ENCODE data around the gene P2RX7. TPM values are rescaled to one million over a fixed set of nuclear protein-coding genes. Genes with fewer than 3 reads are reported as not detected.
A peak's percentile ranks its signal among the peaks of the same experiment; 100 is the strongest.

Gene P2RX7
- total and polyA plus RNA-seq, 2 donors: 2.0 to 4.0 TPM

GRCh38 chr12:121093487-121093891 is 39.2 kb upstream of the P2RX7 start:
- no peaks in the 10 kb centered on the region for H3K36me3 ChIP-seq (ENCODE audit: insufficient read depth)
- DNase-seq (ENCODE audit: extremely low spot score): no peak
- no peak overlapping the region for H3K27ac ChIP-seq (ENCODE audit: low read depth)
- H3K4me3 ChIP-seq (ENCODE audit: low read depth, low read length): no peak overlapping the region
- 95% methylated on average over 31 of the region's 31 CpGs for WGBS
- H3K4me1 ChIP-seq (ENCODE audit: insufficient read depth): no peaks in the 10 kb centered on the region

- Histone ChIP-seq H3K27ac (ENCODE audit: low read depth) (no peak overlapping the region), H3K4me3 (ENCODE audit: low read depth, low read length) (peak overlapping the region; percentile 17), H3K36me3 (ENCODE audit: insufficient read depth) (no peaks in the 10 kb centered on the region), H3K4me1 (ENCODE audit: insufficient read depth) (no peaks in the 10 kb centered on the region)
- 2% methylated on average over 33 of the region's 33 CpGs for WGBS
- DNase-seq (ENCODE audit: extremely low spot score): peak; percentile 23
Observed at GRCh38 chr12:121095544-121096198, 37.0 kb upstream of the P2RX7 start.

- WGBS: 30% methylated on average over 11 of the region's 11 CpGs
- H3K4me3 ChIP-seq (ENCODE audit: low read depth, low read length): no peak overlapping the region
- no peak for DNase-seq (ENCODE audit: extremely low spot score)
- no peak overlapping the region for H3K27ac ChIP-seq (ENCODE audit: low read depth)
- no peaks in the 10 kb centered on the region for H3K4me1 ChIP-seq (ENCODE audit: insufficient read depth)
- no peaks in the 10 kb centered on the region for H3K36me3 ChIP-seq (ENCODE audit: insufficient read depth)
Observed at GRCh38 chr12:121096199-121096798, 36.4 kb upstream of the P2RX7 start.

- H3K27ac ChIP-seq (ENCODE audit: low read depth): no peak overlapping the region
- no peak for DNase-seq (ENCODE audit: extremely low spot score)
- no peak overlapping the region for H3K4me3 ChIP-seq (ENCODE audit: low read depth, low read length)
- H3K36me3 ChIP-seq (ENCODE audit: insufficient read depth): no peaks in the 10 kb centered on the region
- H3K4me1 ChIP-seq (ENCODE audit: insufficient read depth): no peaks in the 10 kb centered on the region
Observed at GRCh38 chr12:121099779-121100178, 32.9 kb upstream of the P2RX7 start.

- no peaks in the 10 kb centered on the region for H3K36me3 ChIP-seq (ENCODE audit: insufficient read depth)
- WGBS: 18% methylated on average over 1 of the region's 1 CpG
- H3K27ac ChIP-seq (ENCODE audit: low read depth): no peak overlapping the region
- H3K4me1 ChIP-seq (ENCODE audit: insufficient read depth): no peaks in the 10 kb centered on the region
- H3K4me3 ChIP-seq (ENCODE audit: low read depth, low read length): no peak overlapping the region
- no peak for DNase-seq (ENCODE audit: extremely low spot score)
Observed at GRCh38 chr12:121102307-121102706, 30.4 kb upstream of the P2RX7 start.

GRCh38 chr12:121107681-121108080 is 25.0 kb upstream of the P2RX7 start:
- no peak overlapping the region for H3K4me3 ChIP-seq (ENCODE audit: low read depth, low read length)
- DNase-seq (ENCODE audit: extremely low spot score): no peak
- 74% methylated on average over 3 of the region's 3 CpGs for WGBS
- H3K27ac ChIP-seq (ENCODE audit: low read depth): no peak overlapping the region
- no peaks in the 10 kb centered on the region for H3K36me3 ChIP-seq (ENCODE audit: insufficient read depth)
- H3K4me1 ChIP-seq (ENCODE audit: insufficient read depth): no peaks in the 10 kb centered on the region

- no peak overlapping the region for H3K4me3 ChIP-seq (ENCODE audit: low read depth, low read length)
Observed at GRCh38 chr12:121108492-121108891, 24.2 kb upstream of the P2RX7 start.

GRCh38 chr12:121110211-121110940 is 22.3 kb upstream of the P2RX7 start:
- Histone ChIP-seq H3K4me3 (ENCODE audit: low read depth, low read length) (no peak overlapping the region), H3K27ac (ENCODE audit: low read depth) (no peak overlapping the region), H3K4me1 (ENCODE audit: insufficient read depth) (no peaks in the 10 kb centered on the region), H3K36me3 (ENCODE audit: insufficient read depth) (no peaks in the 10 kb centered on the region)
- no peak for DNase-seq (ENCODE audit: extremely low spot score)
- 57% methylated on average over 8 of the region's 8 CpGs for WGBS

More at GRCh38 chr12:121108492-121108891, 24.2 kb upstream of the P2RX7 start:
- DNase-seq (ENCODE audit: extremely low spot score): no peak
- no peak overlapping the region for H3K27ac ChIP-seq (ENCODE audit: low read depth)
- WGBS: 60% methylated on average over 5 of the region's 5 CpGs
- H3K4me1 ChIP-seq (ENCODE audit: insufficient read depth): no peaks in the 10 kb centered on the region
- no peaks in the 10 kb centered on the region for H3K36me3 ChIP-seq (ENCODE audit: insufficient read depth)

GRCh38 chr12:121111684-121112083 is 21.0 kb upstream of the P2RX7 start:
- no peak for DNase-seq (ENCODE audit: extremely low spot score)

GRCh38 chr12:121112496-121112895 is 20.2 kb upstream of the P2RX7 start:
- no peak overlapping the region for H3K4me3 ChIP-seq (ENCODE audit: low read depth, low read length)
- WGBS: 63% methylated on average over 4 of the region's 4 CpGs
- H3K27ac ChIP-seq (ENCODE audit: low read depth): no peak overlapping the region
- DNase-seq (ENCODE audit: extremely low spot score): no peak
- H3K36me3 ChIP-seq (ENCODE audit: insufficient read depth): no peaks in the 10 kb centered on the region
- no peaks in the 10 kb centered on the region for H3K4me1 ChIP-seq (ENCODE audit: insufficient read depth)

More at GRCh38 chr12:121111684-121112083, 21.0 kb upstream of the P2RX7 start:
- H3K36me3 ChIP-seq (ENCODE audit: insufficient read depth): no peaks in the 10 kb centered on the region
- no peaks in the 10 kb centered on the region for H3K4me1 ChIP-seq (ENCODE audit: insufficient read depth)
- H3K4me3 ChIP-seq (ENCODE audit: low read depth, low read length): no peak overlapping the region
- H3K27ac ChIP-seq (ENCODE audit: low read depth): no peak overlapping the region
- 74% methylated on average over 9 of the region's 9 CpGs for whole genome bisulfite sequencing

GRCh38 chr12:121113057-121113456 is 19.6 kb upstream of the P2RX7 start:
- WGBS: 58% methylated on average over 4 of the region's 4 CpGs
- DNase-seq (ENCODE audit: extremely low spot score): no peak
- Histone ChIP-seq H3K27ac (ENCODE audit: low read depth) (no peak overlapping the region), H3K4me1 (ENCODE audit: insufficient read depth) (no peaks in the 10 kb centered on the region), H3K4me3 (ENCODE audit: low read depth, low read length) (no peak overlapping the region), H3K36me3 (ENCODE audit: insufficient read depth) (no peaks in the 10 kb centered on the region)

- no peaks in the 10 kb centered on the region for H3K4me1 ChIP-seq (ENCODE audit: insufficient read depth)
- H3K36me3 ChIP-seq (ENCODE audit: insufficient read depth): no peaks in the 10 kb centered on the region
- no peak overlapping the region for H3K4me3 ChIP-seq (ENCODE audit: low read depth, low read length)
- DNase-seq (ENCODE audit: extremely low spot score): no peak
- H3K27ac ChIP-seq (ENCODE audit: low read depth): no peak overlapping the region
- 49% methylated on average over 6 of the region's 6 CpGs for WGBS
Observed at GRCh38 chr12:121114019-121114639, 18.5 kb upstream of the P2RX7 start.

- no peak overlapping the region for H3K4me3 ChIP-seq (ENCODE audit: low read depth, low read length)
- H3K27ac ChIP-seq (ENCODE audit: low read depth): no peak overlapping the region
- no peaks in the 10 kb centered on the region for H3K36me3 ChIP-seq (ENCODE audit: insufficient read depth)
- WGBS: 44% methylated on average over 2 of the region's 2 CpGs
- H3K4me1 ChIP-seq (ENCODE audit: insufficient read depth): no peaks in the 10 kb centered on the region
- DNase-seq (ENCODE audit: extremely low spot score): no peak
Observed at GRCh38 chr12:121114806-121115205, 17.9 kb upstream of the P2RX7 start.

- no peak for DNase-seq (ENCODE audit: extremely low spot score)
- Histone ChIP-seq H3K36me3 (ENCODE audit: insufficient read depth) (no peaks in the 10 kb centered on the region), H3K4me1 (ENCODE audit: insufficient read depth) (no peaks in the 10 kb centered on the region), H3K27ac (ENCODE audit: low read depth) (no peak overlapping the region), H3K4me3 (ENCODE audit: low read depth, low read length) (no peak overlapping the region)
- WGBS: 78% methylated on average over 4 of the region's 4 CpGs
Observed at GRCh38 chr12:121115530-121115929, 17.1 kb upstream of the P2RX7 start.

Measured in urinary bladder (tissue), 4 donors.